HepG2 (cell line): ENCODE measurements around the gene VEGFA. TPM values are rescaled to one million over a fixed set of nuclear protein-coding genes. Genes with fewer than 3 reads are reported as not detected.

Source experiments
- IRF2 ChIP-seq: IDR thresholded peaks from 2 replicates; pipeline ENCODE4 v1.6.1; 2018; ENCODE audit warnings: missing genetic modification reagents, missing compliant biosample characterization
- SP5 ChIP-seq: IDR thresholded peaks from 2 replicates; pipeline ENCODE4 v1.6.1; 2016; ENCODE audit warnings: low read depth, borderline replicate concordance
- ZFP36L1 ChIP-seq: sonication (generic); formaldehyde crosslinking; IDR thresholded peaks from 2 replicates; pipeline ENCODE4 v1.8.0; 2022; ENCODE audit warnings: mild to moderate bottlenecking, missing genetic modification reagents, moderate library complexity
- ZNF263 ChIP-seq: sonication (generic); formaldehyde crosslinking; IDR thresholded peaks from 2 replicates; pipeline ENCODE4 v1.4.0; 2020; ENCODE audit warnings: missing genetic modification reagents
- ZNF670 ChIP-seq: sonication (generic); formaldehyde crosslinking; IDR thresholded peaks from 2 replicates; pipeline ENCODE4 v1.8.0; 2022; ENCODE audit warnings: mild to moderate bottlenecking, missing genetic modification reagents, borderline replicate concordance
- ZSCAN9 ChIP-seq: IDR thresholded peaks from 2 replicates; pipeline ENCODE4 v1.6.1; 2016; ENCODE audit warnings: borderline replicate concordance
- polyA plus RNA-seq, 8 experiments: library from polyadenylated mRNA; depleted of rRNA in 3 of 8; stranded (reverse) in 7 of 8; unstranded in 1 of 8; fragments of >200 nt; fragmentation: Illumina TruSeq in 4 of 8; extraction: Trizol in 4 of 8; gene quantifications; 2 replicates each; pipeline versions ENCODE4 v1.2.1 to v1.2.3, GENCODE V29; 2011 to 2016; ENCODE audit warnings: low read depth in 4 of 8, missing spikeins in 1 of 8, mixed read lengths in 1 of 8; ENCODE audit not compliant: insufficient read depth in 1 of 8
- total RNA-seq, 5 experiments: library from RNA; depleted of rRNA; stranded (reverse); fragments of >200 nt; fragmentation: Illumina TruSeq; extraction: Trizol; gene quantifications; 2 replicates each; pipeline ENCODE4 v1.2.3, GENCODE V29; 2016; ENCODE audit warnings: low read depth in 1 of 5
- TF ChIP-seq, protein P1 (sequence below): sonication (generic); formaldehyde crosslinking; IDR thresholded peaks from 2 replicates; pipeline ENCODE4 v1.4.0; 2020; ENCODE audit warnings: mild to moderate bottlenecking, missing genetic modification reagents
- TF ChIP-seq, protein P2 (sequence below), 2 experiments: sonication (generic) in 1 of 2; formaldehyde crosslinking in 1 of 2; IDR thresholded peaks; 2 replicates each; pipeline versions ENCODE4 v1.6.1 to v1.9.0; 2014 to 2022; ENCODE audit warnings: antibody characterized with exemption in 1 of 2, borderline replicate concordance in 1 of 2, inconsistent platforms in 1 of 2, low read depth in 1 of 2, missing genetic modification reagents in 1 of 2
- TF ChIP-seq, protein P3 (sequence below): sonication (generic); formaldehyde crosslinking; IDR thresholded peaks from 2 replicates; pipeline ENCODE4 v1.8.1; 2022; ENCODE audit warnings: mild to moderate bottlenecking, missing genetic modification reagents
- TF ChIP-seq, protein P4 (sequence below): sonication (generic); formaldehyde crosslinking; IDR thresholded peaks from 2 replicates; pipeline ENCODE4 v1.5.0; 2020; ENCODE audit warnings: mild to moderate bottlenecking, low read depth, missing genetic modification reagents, borderline replicate concordance
- TF ChIP-seq, protein P5 (sequence below): sonication (generic); formaldehyde crosslinking; IDR thresholded peaks from 2 replicates; pipeline ENCODE4 v1.4.0; 2020; ENCODE audit warnings: mild to moderate bottlenecking, missing genetic modification reagents
- TF ChIP-seq, protein P6 (sequence below): sonication (generic); formaldehyde crosslinking; IDR thresholded peaks from 2 replicates; pipeline ENCODE4 v1.5.0; 2020; ENCODE audit warnings: mild to moderate bottlenecking, missing genetic modification reagents

The VEGFA gene
- total and polyA plus RNA-seq, 2 of the 13 experiments (the other 11 are each of a cell fraction or from before 2014, with no cell fraction given) = 68.1 to 629 TPM

DNA sequence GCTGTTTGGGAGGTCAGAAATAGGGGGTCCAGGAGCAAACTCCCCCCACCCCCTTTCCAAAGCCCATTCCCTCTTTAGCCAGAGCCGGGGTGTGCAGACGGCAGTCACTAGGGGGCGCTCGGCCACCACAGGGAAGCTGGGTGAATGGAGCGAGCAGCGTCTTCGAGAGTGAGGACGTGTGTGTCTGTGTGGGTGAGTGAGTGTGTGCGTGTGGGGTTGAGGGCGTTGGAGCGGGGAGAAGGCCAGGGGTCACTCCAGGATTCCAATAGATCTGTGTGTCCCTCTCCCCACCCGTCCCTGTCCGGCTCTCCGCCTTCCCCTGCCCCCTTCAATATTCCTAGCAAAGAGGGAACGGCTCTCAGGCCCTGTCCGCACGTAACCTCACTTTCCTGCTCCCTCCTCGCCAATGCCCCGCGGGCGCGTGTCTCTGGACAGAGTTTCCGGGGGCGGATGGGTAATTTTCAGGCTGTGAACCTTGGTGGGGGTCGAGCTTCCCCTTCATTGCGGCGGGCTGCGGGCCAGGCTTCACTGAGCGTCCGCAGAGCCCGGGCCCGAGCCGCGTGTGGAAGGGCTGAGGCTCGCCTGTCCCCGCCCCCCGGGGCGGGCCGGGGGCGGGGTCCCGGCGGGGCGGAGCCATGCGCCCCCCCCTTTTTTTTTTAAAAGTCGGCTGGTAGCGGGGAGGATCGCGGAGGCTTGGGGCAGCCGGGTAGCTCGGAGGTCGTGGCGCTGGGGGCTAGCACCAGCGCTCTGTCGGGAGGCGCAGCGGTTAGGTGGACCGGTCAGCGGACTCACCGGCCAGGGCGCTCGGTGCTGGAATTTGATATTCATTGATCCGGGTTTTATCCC is at the start of gene VEGFA (continued):
- peak; percentile 48; the same call in 1 of the 2 replicates for TF ChIP-seq SP5 (CRISPR knock-in tag)
- TF ChIP-seq, protein P1, sequence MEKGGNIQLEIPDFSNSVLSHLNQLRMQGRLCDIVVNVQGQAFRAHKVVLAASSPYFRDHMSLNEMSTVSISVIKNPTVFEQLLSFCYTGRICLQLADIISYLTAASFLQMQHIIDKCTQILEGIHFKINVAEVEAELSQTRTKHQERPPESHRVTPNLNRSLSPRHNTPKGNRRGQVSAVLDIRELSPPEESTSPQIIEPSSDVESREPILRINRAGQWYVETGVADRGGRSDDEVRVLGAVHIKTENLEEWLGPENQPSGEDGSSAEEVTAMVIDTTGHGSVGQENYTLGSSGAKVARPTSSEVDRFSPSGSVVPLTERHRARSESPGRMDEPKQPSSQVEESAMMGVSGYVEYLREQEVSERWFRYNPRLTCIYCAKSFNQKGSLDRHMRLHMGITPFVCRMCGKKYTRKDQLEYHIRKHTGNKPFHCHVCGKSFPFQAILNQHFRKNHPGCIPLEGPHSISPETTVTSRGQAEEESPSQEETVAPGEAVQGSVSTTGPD (CRISPR knock-in tag) = no peak
- TF ChIP-seq ZSCAN9 (CRISPR knock-in tag) = peak; percentile 70; the same call in 1 of the 2 replicates
- TF ChIP-seq, protein P2, sequence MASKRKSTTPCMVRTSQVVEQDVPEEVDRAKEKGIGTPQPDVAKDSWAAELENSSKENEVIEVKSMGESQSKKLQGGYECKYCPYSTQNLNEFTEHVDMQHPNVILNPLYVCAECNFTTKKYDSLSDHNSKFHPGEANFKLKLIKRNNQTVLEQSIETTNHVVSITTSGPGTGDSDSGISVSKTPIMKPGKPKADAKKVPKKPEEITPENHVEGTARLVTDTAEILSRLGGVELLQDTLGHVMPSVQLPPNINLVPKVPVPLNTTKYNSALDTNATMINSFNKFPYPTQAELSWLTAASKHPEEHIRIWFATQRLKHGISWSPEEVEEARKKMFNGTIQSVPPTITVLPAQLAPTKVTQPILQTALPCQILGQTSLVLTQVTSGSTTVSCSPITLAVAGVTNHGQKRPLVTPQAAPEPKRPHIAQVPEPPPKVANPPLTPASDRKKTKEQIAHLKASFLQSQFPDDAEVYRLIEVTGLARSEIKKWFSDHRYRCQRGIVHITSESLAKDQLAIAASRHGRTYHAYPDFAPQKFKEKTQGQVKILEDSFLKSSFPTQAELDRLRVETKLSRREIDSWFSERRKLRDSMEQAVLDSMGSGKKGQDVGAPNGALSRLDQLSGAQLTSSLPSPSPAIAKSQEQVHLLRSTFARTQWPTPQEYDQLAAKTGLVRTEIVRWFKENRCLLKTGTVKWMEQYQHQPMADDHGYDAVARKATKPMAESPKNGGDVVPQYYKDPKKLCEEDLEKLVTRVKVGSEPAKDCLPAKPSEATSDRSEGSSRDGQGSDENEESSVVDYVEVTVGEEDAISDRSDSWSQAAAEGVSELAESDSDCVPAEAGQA (IDR thresholded peaks at IDR 0.05; ENCODE audit: low read depth) = 0 out of 2 replicates have a peak, but pooled peaks have one; percentile 40
- TF ChIP-seq, protein P2 (CRISPR knock-in tag; IDR thresholded peaks at IDR 0.05; ENCODE audit: borderline replicate concordance) = no peak; the same call in 1 of the 2 replicates
- TF ChIP-seq IRF2 (CRISPR knock-in tag) = peak; percentile 75
- TF ChIP-seq, protein P3, sequence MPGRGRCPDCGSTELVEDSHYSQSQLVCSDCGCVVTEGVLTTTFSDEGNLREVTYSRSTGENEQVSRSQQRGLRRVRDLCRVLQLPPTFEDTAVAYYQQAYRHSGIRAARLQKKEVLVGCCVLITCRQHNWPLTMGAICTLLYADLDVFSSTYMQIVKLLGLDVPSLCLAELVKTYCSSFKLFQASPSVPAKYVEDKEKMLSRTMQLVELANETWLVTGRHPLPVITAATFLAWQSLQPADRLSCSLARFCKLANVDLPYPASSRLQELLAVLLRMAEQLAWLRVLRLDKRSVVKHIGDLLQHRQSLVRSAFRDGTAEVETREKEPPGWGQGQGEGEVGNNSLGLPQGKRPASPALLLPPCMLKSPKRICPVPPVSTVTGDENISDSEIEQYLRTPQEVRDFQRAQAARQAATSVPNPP (CRISPR knock-in tag) = no peak; the same call in 1 of the 2 replicates
- no peak; the same call in none of the 2 replicates for TF ChIP-seq ZFP36L1 (CRISPR knock-in tag)
- TF ChIP-seq, protein P4, sequence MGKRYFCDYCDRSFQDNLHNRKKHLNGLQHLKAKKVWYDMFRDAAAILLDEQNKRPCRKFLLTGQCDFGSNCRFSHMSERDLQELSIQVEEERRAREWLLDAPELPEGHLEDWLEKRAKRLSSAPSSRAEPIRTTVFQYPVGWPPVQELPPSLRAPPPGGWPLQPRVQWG (CRISPR knock-in tag) = no peak
- TF ChIP-seq, protein P5, sequence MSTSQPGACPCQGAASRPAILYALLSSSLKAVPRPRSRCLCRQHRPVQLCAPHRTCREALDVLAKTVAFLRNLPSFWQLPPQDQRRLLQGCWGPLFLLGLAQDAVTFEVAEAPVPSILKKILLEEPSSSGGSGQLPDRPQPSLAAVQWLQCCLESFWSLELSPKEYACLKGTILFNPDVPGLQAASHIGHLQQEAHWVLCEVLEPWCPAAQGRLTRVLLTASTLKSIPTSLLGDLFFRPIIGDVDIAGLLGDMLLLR (CRISPR knock-in tag) = no peak
- peak; percentile 70; the same call in 1 of the 2 replicates for TF ChIP-seq ZNF263 (CRISPR knock-in tag)
- TF ChIP-seq, protein P6, sequence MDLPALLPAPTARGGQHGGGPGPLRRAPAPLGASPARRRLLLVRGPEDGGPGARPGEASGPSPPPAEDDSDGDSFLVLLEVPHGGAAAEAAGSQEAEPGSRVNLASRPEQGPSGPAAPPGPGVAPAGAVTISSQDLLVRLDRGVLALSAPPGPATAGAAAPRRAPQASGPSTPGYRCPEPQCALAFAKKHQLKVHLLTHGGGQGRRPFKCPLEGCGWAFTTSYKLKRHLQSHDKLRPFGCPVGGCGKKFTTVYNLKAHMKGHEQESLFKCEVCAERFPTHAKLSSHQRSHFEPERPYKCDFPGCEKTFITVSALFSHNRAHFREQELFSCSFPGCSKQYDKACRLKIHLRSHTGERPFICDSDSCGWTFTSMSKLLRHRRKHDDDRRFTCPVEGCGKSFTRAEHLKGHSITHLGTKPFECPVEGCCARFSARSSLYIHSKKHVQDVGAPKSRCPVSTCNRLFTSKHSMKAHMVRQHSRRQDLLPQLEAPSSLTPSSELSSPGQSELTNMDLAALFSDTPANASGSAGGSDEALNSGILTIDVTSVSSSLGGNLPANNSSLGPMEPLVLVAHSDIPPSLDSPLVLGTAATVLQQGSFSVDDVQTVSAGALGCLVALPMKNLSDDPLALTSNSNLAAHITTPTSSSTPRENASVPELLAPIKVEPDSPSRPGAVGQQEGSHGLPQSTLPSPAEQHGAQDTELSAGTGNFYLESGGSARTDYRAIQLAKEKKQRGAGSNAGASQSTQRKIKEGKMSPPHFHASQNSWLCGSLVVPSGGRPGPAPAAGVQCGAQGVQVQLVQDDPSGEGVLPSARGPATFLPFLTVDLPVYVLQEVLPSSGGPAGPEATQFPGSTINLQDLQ = no peak; the same call in 1 of the 2 replicates
- TF ChIP-seq ZNF670 = peak; percentile 21; the same call in 1 of the 2 replicates
